Activated gamma-delta T cell (primary cell): Measurements from ENCODE around the gene PERP.
A peak's percentile ranks its signal among the peaks of the same experiment; 100 is the strongest.
"Not testable (repeated sequence)": the region's sequence is repeated elsewhere in the genome, so short reads cannot be mapped to it uniquely, and the experiment has no call there.

Source experiments
- DNase-seq: peaks from one replicate; lab custom pipeline; 2025; lab: John Stamatoyannopoulos, UW
- total RNA-seq, 2 donors: gene quantifications; one replicate each; lab custom pipeline; 2026; lab: John Stamatoyannopoulos, UW

PERP gene
- 18.2 to 28.3 reads per million in 2 donors for total RNA-seq

- DNase-seq: peak; percentile 54
These were observed at the start of gene PERP for GRCh38 chr6:138107078-138107751. PERP (minus strand) TSS chr6:138107419; CDS start chr6:138107340, 79 bp downstream.

DNA sequence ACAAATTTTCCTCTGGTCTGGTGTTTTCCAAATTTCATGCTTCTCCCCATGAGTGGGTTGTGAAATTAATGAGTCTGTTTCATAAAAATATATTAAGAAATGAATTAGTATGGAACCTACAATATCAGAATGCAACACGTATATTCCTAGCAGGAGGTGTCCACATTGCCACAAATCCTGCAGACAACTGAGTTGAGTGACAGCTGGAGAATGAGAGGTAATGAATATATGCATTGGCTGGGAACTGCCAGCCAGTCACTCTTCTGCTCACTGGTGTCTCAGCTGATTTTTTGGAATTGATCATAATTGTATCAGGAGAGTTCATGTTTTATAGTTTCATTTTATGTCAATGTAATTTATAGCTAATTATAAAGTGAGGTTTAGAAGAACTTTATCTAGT is 48.2 kb upstream of the PERP start:
- DNase-seq: no peak

- no peak for DNase-seq
These were observed 39.3 kb upstream of the PERP start for GRCh38 chr6:138146544-138146943.

DNA sequence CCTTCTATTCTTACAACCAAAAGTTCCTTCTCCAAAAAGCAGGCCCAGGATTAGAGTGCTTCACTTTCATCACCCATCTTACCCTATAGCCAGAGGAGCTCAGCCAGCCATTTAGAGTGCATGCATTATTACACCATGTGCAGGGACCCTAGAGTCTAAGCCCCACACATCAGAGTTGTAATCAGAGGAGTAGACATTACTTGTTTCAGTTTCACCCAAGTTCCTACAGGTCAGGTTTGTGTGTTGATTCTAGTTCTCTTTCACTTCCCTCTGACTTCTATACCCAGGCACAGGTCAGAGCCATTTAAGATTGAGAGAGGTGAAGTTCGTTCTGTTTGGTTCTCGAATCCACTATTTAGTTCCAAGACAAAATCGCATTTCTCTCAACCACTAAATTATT is 38.2 kb upstream of the PERP start:
- no peak for DNase-seq

DNA sequence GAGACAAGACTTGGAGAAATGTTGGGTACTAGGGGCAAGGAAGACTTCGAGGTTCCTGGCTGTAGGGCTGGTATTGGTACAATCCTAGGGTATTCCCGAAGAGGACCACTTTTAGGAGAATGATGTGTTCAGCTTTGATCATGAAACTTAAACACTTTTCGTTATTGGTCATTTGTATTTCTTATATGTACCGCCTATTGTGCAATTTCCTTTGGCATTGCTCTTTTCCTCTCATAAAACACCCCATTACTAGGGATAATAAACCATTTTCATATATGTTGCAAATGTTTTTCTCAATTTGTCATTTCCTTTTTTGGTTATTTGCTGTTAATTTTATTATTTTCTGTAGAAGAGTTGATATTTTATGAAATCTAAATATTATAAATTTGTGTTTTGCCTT is 35.6 kb upstream of the PERP start:
- no peak for DNase-seq

- no peak for DNase-seq
These were observed 22.0 kb upstream of the PERP start for GRCh38 chr6:138129190-138129589.

DNA sequence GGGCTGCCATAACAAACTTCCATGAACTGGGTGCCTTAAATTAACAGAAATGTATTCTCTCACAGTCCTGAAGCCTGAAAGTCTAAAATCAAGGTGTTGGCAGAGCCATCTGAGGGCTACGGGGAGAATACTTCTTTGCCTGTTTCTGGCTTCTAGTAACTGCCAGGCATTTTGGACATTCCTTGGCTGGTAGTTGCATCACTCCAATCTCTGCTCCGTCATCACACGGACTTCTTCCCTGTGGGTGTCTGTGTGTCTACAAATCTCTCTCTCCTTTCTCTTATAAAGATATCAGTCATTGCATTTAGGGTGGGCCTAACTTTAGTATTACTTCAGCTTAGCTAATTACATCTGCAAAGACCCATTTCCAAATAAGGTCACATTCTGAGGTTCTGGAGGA is 20.9 kb upstream of the PERP start:
- no peak for DNase-seq

DNA sequence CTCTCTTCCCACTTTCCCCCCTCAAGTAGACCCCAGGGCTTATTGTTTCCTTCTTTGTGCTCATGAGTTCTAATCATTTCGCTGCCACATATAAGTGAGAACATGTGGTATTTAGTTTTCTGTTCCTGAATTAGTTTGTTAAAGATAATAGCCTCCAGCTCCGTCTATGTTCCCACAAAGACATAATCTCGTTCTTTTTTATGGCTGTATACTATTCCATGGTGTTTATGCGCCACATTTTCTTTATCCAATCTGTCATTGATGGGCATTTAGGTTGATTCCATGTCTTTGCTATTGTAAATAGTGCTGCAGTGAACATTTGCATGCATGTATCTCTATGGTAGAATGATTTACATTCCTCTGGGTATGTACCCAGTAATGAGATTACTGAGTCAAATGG is 16.9 kb upstream of the PERP start:
- DNase-seq: no peak

DNA sequence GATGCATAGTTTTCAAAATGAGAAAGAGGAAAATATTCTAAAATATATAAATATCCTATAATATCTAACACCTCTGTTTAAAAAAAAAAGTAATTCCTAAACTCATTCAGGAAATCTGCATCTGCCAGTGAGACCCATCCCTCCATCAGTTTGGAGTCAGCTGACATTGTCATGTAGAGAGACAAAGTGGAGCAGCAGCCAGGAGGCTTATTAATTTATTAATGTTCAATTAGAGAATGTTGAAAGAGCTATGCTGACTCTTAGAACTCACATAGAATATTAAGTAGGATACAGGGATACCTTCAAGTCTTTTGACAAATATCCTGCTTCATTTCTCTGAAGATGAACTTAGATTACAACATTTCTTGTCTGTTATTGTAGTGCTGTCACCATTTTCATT is 12.8 kb upstream of the PERP start:
- no peak for DNase-seq

- not testable (repeated sequence) for DNase-seq
These were observed 12.0 kb upstream of the PERP start for GRCh38 chr6:138119229-138119628.

GRCh38 chr6:138117376-138117914 is 10.2 kb upstream of the PERP start:
- no peak for DNase-seq

GRCh38 chr6:138116661-138116999 is 9.4 kb upstream of the PERP start:
- DNase-seq: no peak

DNA sequence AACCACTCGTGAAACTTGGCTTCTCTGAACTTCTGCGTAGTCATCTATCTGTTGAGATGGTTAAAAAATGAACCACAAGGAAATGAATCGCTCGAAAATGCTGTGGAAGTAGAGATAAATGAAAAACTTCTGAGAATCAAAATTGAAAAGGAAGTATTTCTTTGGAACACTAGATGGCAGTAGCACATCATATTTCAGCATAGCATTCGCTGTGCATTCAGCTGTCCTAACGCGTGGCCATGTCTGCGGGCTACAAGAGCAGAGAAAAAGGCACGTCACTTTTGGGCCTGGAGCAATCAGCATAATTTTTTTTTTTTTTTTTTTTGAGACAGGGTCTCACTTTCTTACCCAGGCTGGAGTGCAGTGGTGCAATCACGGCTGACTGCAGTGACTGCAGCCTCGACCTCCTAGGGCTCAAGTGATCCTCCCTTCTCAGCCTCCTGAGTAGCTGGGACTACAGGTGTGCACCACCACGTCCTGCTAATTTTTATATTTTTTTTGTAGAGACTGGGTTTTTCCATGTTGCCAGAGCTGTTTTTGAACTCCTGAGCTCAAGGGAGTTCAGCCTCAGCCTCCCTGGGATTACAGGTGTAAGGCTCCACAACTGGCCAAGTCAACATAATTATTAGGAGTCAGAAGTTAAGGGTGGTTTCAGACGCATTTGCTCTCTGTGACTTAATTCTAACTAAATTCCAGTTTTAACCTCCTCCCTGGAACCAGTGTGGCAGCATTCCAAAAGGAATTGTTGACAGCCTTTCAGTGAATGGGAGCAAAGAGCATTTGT is 8.8 kb upstream of the PERP start:
- no peak for DNase-seq

- no peak for DNase-seq
These were observed 8.0 kb upstream of the PERP start for GRCh38 chr6:138115201-138115600.

- no peak for DNase-seq
These were observed 6.5 kb upstream of the PERP start for GRCh38 chr6:138113588-138114210.

GRCh38 chr6:138110229-138110628 is 3.0 kb upstream of the PERP start:
- no peak for DNase-seq

- no peak for DNase-seq
These were observed 2.1 kb upstream of the PERP start for GRCh38 chr6:138109042-138109997.

GRCh38 chr6:138107752-138108592 is 753 bp upstream of the PERP start:
- DNase-seq: no peak

DNA sequence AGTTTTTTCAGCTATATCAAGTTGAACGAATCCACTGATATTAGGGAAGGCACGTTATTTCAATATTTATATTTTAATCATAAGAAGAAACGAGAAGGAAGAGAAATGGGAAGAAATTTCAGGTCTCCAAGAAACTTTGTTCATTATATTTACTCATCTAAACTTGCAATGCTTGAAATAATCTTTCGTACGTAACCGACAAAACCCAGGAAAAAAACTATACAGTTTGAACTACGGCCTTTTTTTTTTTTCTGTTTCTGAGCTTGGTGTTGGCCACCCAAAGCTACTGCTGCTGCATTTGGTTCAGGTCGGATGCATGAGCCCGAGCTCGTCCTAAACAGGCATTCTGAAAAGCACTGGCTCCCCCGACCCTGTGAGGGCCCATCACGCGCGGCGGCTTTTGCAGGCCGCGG is 548 bp downstream of the PERP start:
- no peak for DNase-seq

GRCh38 chr6:138105880-138106664 is 1.1 kb downstream of the PERP start:
- DNase-seq: no peak
